Erythroblast (primary cell): ENCODE data around the gene ASAP2.

Source experiments
- GATA1 ChIP-seq: IDR thresholded peaks from 2 replicates; pipeline ENCODE4 v1.6.1; 2011; ENCODE audit warnings: low read depth, mild to moderate bottlenecking, control low read depth, low read length, moderate library complexity
- POLR2A ChIP-seq: IDR thresholded peaks from 2 replicates; pipeline ENCODE4 v1.6.1; 2011; ENCODE audit warnings: mild to moderate bottlenecking, low read length

DNA sequence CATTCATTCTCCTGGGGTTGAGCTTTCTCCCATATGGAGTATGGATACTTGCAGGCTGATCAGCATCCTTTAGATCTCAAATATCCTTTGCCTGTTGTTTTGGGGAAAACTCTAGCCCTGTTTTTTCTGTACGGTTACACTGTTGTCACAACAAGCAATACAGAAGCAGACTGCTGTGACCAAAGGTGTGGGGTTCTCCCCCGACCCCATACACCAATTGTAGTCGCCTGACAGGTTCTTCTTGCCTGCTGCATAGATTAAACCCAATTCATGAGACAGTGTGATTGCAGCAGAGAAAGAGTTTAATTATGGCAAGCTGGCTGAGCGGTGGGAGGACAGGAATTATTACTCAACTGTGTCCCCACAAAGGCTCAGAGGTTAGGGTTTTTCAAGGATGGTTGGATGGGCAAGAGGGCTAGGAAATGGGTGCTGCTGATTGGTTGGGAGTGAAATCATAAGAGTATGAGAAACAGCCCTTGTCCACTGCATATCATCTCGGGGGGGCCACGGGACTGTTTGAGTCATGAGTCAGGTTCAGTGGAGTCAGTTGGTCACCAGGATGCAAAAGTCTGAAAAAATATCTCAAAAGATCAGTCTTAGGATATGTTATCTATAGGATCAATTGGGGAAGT lies 176.1 kb downstream of the ASAP2 start:
- TF ChIP-seq POLR2A (no peak), GATA1 (no peak)
